Measurements from ENCODE around the gene EPB41L2.
"Not testable (repeated sequence)": the region's sequence is repeated elsewhere in the genome, so short reads cannot be mapped to it uniquely, and the experiment has no call there.

The EPB41L2 gene

GRCh38 chr6:130955755-130956154 is 107.3 kb downstream of the EPB41L2 start:
- no peak overlapping the region for H3K4me3 ChIP-seq (ENCODE audit: low read depth, low read length)
- TF ChIP-seq CTCF (IDR thresholded peaks at IDR 0.05; ENCODE audit: borderline replicate concordance, insufficient read depth, low read depth, low read length) = no peak

GRCh38 chr6:130949553-130949952 is 113.5 kb downstream of the EPB41L2 start:
- no peak for TF ChIP-seq CTCF (IDR thresholded peaks at IDR 0.05; ENCODE audit: borderline replicate concordance, insufficient read depth, low read depth, low read length)
- H3K4me3 ChIP-seq (ENCODE audit: low read depth, low read length) = no peak overlapping the region

GRCh38 chr6:130947464-130947863 is 115.6 kb downstream of the EPB41L2 start:
- TF ChIP-seq CTCF (IDR thresholded peaks at IDR 0.05; ENCODE audit: borderline replicate concordance, insufficient read depth, low read depth, low read length) = no peak
- H3K4me3 ChIP-seq (ENCODE audit: low read depth, low read length) = no peak overlapping the region

- H3K4me3 ChIP-seq (ENCODE audit: low read depth, low read length) = no peak overlapping the region
- TF ChIP-seq CTCF (IDR thresholded peaks at IDR 0.05; ENCODE audit: borderline replicate concordance, insufficient read depth, low read depth, low read length) = no peak
These were observed 117.0 kb downstream of the EPB41L2 start for GRCh38 chr6:130946076-130946475.

GRCh38 chr6:130945401-130945919 is 117.6 kb downstream of the EPB41L2 start:
- TF ChIP-seq CTCF (IDR thresholded peaks at IDR 0.05; ENCODE audit: borderline replicate concordance, insufficient read depth, low read depth, low read length) = no peak
- H3K4me3 ChIP-seq (ENCODE audit: low read depth, low read length) = no peak overlapping the region

GRCh38 chr6:130944486-130944885 is 118.6 kb downstream of the EPB41L2 start:
- no peak for TF ChIP-seq CTCF (IDR thresholded peaks at IDR 0.05; ENCODE audit: borderline replicate concordance, insufficient read depth, low read depth, low read length)
- no peak overlapping the region for H3K4me3 ChIP-seq (ENCODE audit: low read depth, low read length)

- no peak for TF ChIP-seq CTCF (IDR thresholded peaks at IDR 0.05; ENCODE audit: borderline replicate concordance, insufficient read depth, low read depth, low read length)
- H3K4me3 ChIP-seq (ENCODE audit: low read depth, low read length) = no peak overlapping the region
These were observed 119.3 kb downstream of the EPB41L2 start for GRCh38 chr6:130943738-130944137.

- H3K4me3 ChIP-seq (ENCODE audit: low read depth, low read length) = not testable (repeated sequence)
These were observed 120.3 kb downstream of the EPB41L2 start for GRCh38 chr6:130942752-130943151.

Measured in GM12875 (cell line).